IMR-90 (cell line): Measurements from ENCODE around the gene HPSE2. TPM values are rescaled to one million over a fixed set of nuclear protein-coding genes. Genes with fewer than 3 reads are reported as not detected.

Experiments
- ATAC-seq: fragments of 200-7000 bp; cut with Tn5 transposase; 2 replicates; pipeline ENCODE4 v1.9.1; 2020; ENCODE audit warnings: low read depth, mild to moderate bottlenecking, moderate library complexity
- BruUV-seq: library from RNA; stranded (reverse); fragments of 400-500 nt; replicated peaks from 2 replicates; lab custom pipeline; 2021; lab: Mats Ljungman, UMichigan
- CTCF ChIA-PET: fragments of 300-600 bp; formaldehyde crosslinking; extraction: SDS; loops from one replicate; lab custom pipeline; 2021; ENCODE audit warnings: antibody characterized with exemption; lab: Yijun Ruan, JAX
- POLR2A ChIA-PET: fragments of 300-600 bp; sonication (Branson Sonifier 250); formaldehyde crosslinking; loops from one replicate; lab custom pipeline; 2022; ENCODE audit warnings: antibody characterized with exemption; ENCODE audit not compliant: unreplicated experiment; lab: Charles Lee
- DNase-seq: peaks from one replicate; pipeline ENCODE4 v3.0.0; 2013
- H2AFZ ChIP-seq: replicated peaks from 2 replicates; pipeline ENCODE3; 2013; ENCODE audit warnings: low read length, mild to moderate bottlenecking; ENCODE audit not compliant: poor library complexity
- H2AK5ac ChIP-seq: 2 replicates; pipeline ENCODE4 v1.6.1; 2013; ENCODE audit warnings: low read depth, low read length, inconsistent platforms
- H2AK9ac ChIP-seq: replicated peaks from 2 replicates; pipeline ENCODE3; 2013; ENCODE audit warnings: mild to moderate bottlenecking, low read depth, low read length, moderate library complexity; ENCODE audit not compliant: poor library complexity
- H2BK120ac ChIP-seq: 2 replicates; pipeline ENCODE4 v1.6.1; 2013; ENCODE audit warnings: low read depth, low read length, inconsistent platforms
- H2BK15ac ChIP-seq: 3 replicates; pipeline ENCODE4 v1.6.1; 2013; ENCODE audit warnings: low read depth, low read length, inconsistent platforms
- H2BK20ac ChIP-seq: 2 replicates; pipeline ENCODE4 v1.6.1; 2013; ENCODE audit warnings: low read depth, mild to moderate bottlenecking, inconsistent platforms, low read length, moderate library complexity
- H2BK5ac ChIP-seq: 2 replicates; pipeline ENCODE4 v1.6.1; 2013; ENCODE audit warnings: mild to moderate bottlenecking, low read depth, low read length, inconsistent platforms; ENCODE audit not compliant: poor library complexity, severe bottlenecking
- H3K14ac ChIP-seq: replicated peaks from 2 replicates; pipeline ENCODE4 v1.6.1; 2013; ENCODE audit warnings: low read depth, low read length, inconsistent platforms
- H3K18ac ChIP-seq: 2 replicates; pipeline ENCODE4 v1.6.1; 2013; ENCODE audit warnings: low read depth, low read length, control low read depth
- H3K23ac ChIP-seq: 2 replicates; pipeline ENCODE4 v1.6.1; 2013; ENCODE audit warnings: low read depth, low read length, inconsistent platforms
- H3K27ac ChIP-seq: 2 replicates; pipeline ENCODE4 v1.5.1; 2013; ENCODE audit warnings: mild to moderate bottlenecking, control low read depth, low read length; ENCODE audit not compliant: insufficient read depth
- H3K27me3 ChIP-seq: 2 replicates; pipeline ENCODE4 v1.6.1; 2013; ENCODE audit warnings: low read length; ENCODE audit not compliant: control insufficient read depth, insufficient read depth
- H3K36me3 ChIP-seq: 2 replicates; pipeline ENCODE4 v1.6.1; 2013; ENCODE audit warnings: low read length, mixed read lengths; ENCODE audit not compliant: control insufficient read depth, insufficient read depth
- H3K4ac ChIP-seq: 2 replicates; pipeline ENCODE4 v1.6.1; 2013; ENCODE audit warnings: low read depth, low read length, inconsistent platforms
- H3K4me1 ChIP-seq: 2 replicates; pipeline ENCODE4 v1.6.1; 2013; ENCODE audit warnings: low read length, mixed read lengths; ENCODE audit not compliant: control insufficient read depth, insufficient read depth
- H3K4me2 ChIP-seq: 2 replicates; pipeline ENCODE4 v1.6.1; 2013; ENCODE audit warnings: low read depth, mild to moderate bottlenecking, control low read depth, low read length, moderate library complexity
- H3K4me3 ChIP-seq: 2 replicates; pipeline ENCODE4 v1.5.1; 2013; ENCODE audit warnings: low read depth, mild to moderate bottlenecking, control low read depth, low read length, moderate library complexity; ENCODE audit not compliant: insufficient read depth
- H3K56ac ChIP-seq: 2 replicates; pipeline ENCODE4 v1.6.1; 2013; ENCODE audit warnings: low read length, inconsistent platforms; ENCODE audit not compliant: insufficient read depth; ENCODE audit errors: extremely low read depth
- H3K79me1 ChIP-seq, 2 experiments: 2 replicates each; pipeline ENCODE4 v1.6.1; 2013; ENCODE audit warnings: low read length in 2 of 2, inconsistent platforms in 1 of 2, low read depth in 1 of 2
- H3K9ac ChIP-seq: 2 replicates; pipeline ENCODE4 v1.6.1; 2013; ENCODE audit warnings: low read depth, low read length, control low read depth
- H3K9me1 ChIP-seq: 2 replicates; pipeline ENCODE4 v1.6.1; 2013; ENCODE audit warnings: low read length, inconsistent platforms; ENCODE audit not compliant: insufficient read depth
- H3K9me3 ChIP-seq: 2 replicates; pipeline ENCODE4 v1.6.1; 2013; ENCODE audit warnings: low read length; ENCODE audit not compliant: control insufficient read depth, insufficient read depth
- H4K20me1 ChIP-seq: 2 replicates; pipeline ENCODE4 v1.6.1; 2013; ENCODE audit warnings: low read length, inconsistent platforms; ENCODE audit not compliant: insufficient read depth
- H4K5ac ChIP-seq: 2 replicates; pipeline ENCODE4 v1.6.1; 2013; ENCODE audit warnings: mild to moderate bottlenecking, low read depth, low read length, control low read depth
- H4K8ac ChIP-seq, 2 experiments: 2 replicates each; pipeline ENCODE4 v1.6.1; 2013; ENCODE audit warnings: low read depth in 2 of 2, low read length in 2 of 2, control low read depth in 1 of 2, inconsistent platforms in 1 of 2
- H4K91ac ChIP-seq: 2 replicates; pipeline ENCODE4 v1.6.1; 2013; ENCODE audit warnings: low read depth, low read length, inconsistent platforms; ENCODE audit not compliant: insufficient read depth
- CEBPB ChIP-seq: IDR thresholded peaks from 2 replicates; pipeline ENCODE4 v1.6.1; 2012; ENCODE audit warnings: low read depth, low read length, improper control_type of control experiment
- CHD1 ChIP-seq: IDR thresholded peaks from 2 replicates; pipeline ENCODE4 v1.6.1; 2012; ENCODE audit warnings: low read depth, low read length, improper control_type of control experiment
- ELK1 ChIP-seq: fragments of 150-350 bp; IDR thresholded peaks from 2 replicates; pipeline ENCODE4 v1.6.1; 2016; ENCODE audit warnings: low read depth, mild to moderate bottlenecking, low read length, moderate library complexity, borderline replicate concordance
- MAZ ChIP-seq: IDR thresholded peaks from 2 replicates; pipeline ENCODE4 v1.6.1; 2012; ENCODE audit warnings: low read depth, mild to moderate bottlenecking, low read length, improper control_type of control experiment, moderate library complexity, borderline replicate concordance
- MXI1 ChIP-seq: IDR thresholded peaks from 2 replicates; pipeline ENCODE4 v1.6.1; 2012; ENCODE audit warnings: low read depth, mild to moderate bottlenecking, low read length, moderate library complexity, borderline replicate concordance
- NFE2L2 ChIP-seq: fragments of 150-350 bp; IDR thresholded peaks from 2 replicates; pipeline ENCODE4 v1.6.1; 2016; ENCODE audit warnings: low read depth, mild to moderate bottlenecking, low read length
- POLR2A ChIP-seq: IDR thresholded peaks from 2 replicates; pipeline ENCODE4 v1.6.1; 2012; ENCODE audit warnings: mild to moderate bottlenecking, low read depth, low read length
- RAD21 ChIP-seq: IDR thresholded peaks from 2 replicates; pipeline ENCODE4 v1.6.1; 2012; ENCODE audit warnings: low read length, improper control_type of control experiment
- RCOR1 ChIP-seq: IDR thresholded peaks from 2 replicates; pipeline ENCODE4 v1.6.1; 2012; ENCODE audit warnings: mild to moderate bottlenecking, low read length, improper control_type of control experiment; ENCODE audit not compliant: insufficient replicate concordance
- RFX5 ChIP-seq: IDR thresholded peaks from 2 replicates; pipeline ENCODE4 v1.8.0; 2012; ENCODE audit warnings: low read depth, mild to moderate bottlenecking, low read length, moderate library complexity
- SMC3 ChIP-seq: fragments of 150-350 bp; IDR thresholded peaks from 2 replicates; pipeline ENCODE4 v1.6.1; 2016; ENCODE audit warnings: low read depth, mild to moderate bottlenecking, antibody characterized with exemption, low read length, moderate library complexity
- USF2 ChIP-seq: fragments of 150-350 bp; IDR thresholded peaks from 2 replicates; pipeline ENCODE4 v1.6.1; 2017; ENCODE audit warnings: mild to moderate bottlenecking, antibody characterized with exemption, low read length, low read depth
- WGBS, 2 experiments: methylation state at CpG; one replicate each; pipeline versions ENCODE4 v1.1.5 to v1.1.7; 2013; ENCODE audit warnings: missing lambda C conversion rate in 2 of 2; ENCODE audit not compliant: insufficient read length in 1 of 2; ENCODE audit errors: extremely low coverage in 2 of 2; 5-methylcytosine and 5-hydroxymethylcytosine counted together
- dilution Hi-C: fragments of 300-500 bp; cut with HindIII; formaldehyde crosslinking; loops from one replicate; pipeline ENCODE4 v1.14.3; 2018; ENCODE audit warnings: low sequenced_read_pairs; ENCODE audit not compliant: unreplicated experiment
- in situ Hi-C: fragments of 300-500 bp; cut with MboI; formaldehyde crosslinking; loops from 3 replicates; pipeline ENCODE4 v1.14.3; 2019; ENCODE audit warnings: low sequenced_read_pairs, inconsistent platforms, mixed read lengths
- intact Hi-C: fragments of 100-400 bp; cut with micrococcal nuclease; formaldehyde crosslinking; loops from 2 replicates; pipeline ENCODE4 v1.10.0; 2022
- polyA plus RNA-seq, 3 experiments: library from polyadenylated mRNA; depleted of rRNA; stranded (reverse); fragments of >200 nt; gene quantifications; 2 replicates each; pipeline ENCODE4 v1.2.3, GENCODE V29; 2012; ENCODE audit warnings: low replicate concordance in 1 of 3
- total RNA-seq: library from RNA; depleted of rRNA; stranded (reverse); fragments of >200 nt; gene quantifications from 2 replicates; pipeline ENCODE4 v1.2.3, GENCODE V29; 2012

HPSE2 gene
- total and polyA plus RNA-seq, 2 of the 4 experiments (the other 2 are of a cell fraction), result not detected

DNA sequence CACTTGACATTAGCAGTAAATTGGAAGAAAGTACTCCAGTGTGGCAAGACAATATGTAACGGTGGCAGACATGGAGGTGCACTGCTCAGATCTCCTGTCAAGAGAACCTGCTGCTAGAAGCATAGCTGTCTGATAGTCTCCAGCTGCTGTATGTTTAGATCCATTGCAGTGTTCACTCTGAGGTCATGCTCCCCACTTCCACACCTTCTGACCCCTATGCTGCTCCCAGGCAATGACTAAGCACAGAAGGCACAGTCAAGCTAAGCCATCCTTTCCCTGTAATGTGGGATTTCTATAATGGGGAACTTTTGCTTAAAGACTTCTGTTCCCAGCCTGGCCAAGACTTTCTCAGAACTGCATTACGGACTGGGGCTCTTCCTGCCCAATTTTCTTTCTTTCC, 315.8 kb downstream of the HPSE2 start:
- POLR2A ChIA-PET, result no interaction called here
- peak overlapping the region; percentile 52 for H4K5ac ChIP-seq
- peak overlapping the region; percentile 79 for H3K4ac ChIP-seq
- H2BK5ac ChIP-seq, result peak overlapping the region; percentile 40
- H2AFZ ChIP-seq, result peak overlapping the region; percentile 48
- H3K27ac ChIP-seq, result peak overlapping the region; percentile 78
- peak overlapping the region; percentile 22; the same call in 1 of the 2 replicates for H3K14ac ChIP-seq
- peak overlapping the region; percentile 82; the same call in 2 of the 3 replicates for H2BK15ac ChIP-seq
- H3K9me1 ChIP-seq, result peaks cover 6% of the 10 kb centered on the region; the same call in 1 of the 2 replicates
- H2AK9ac ChIP-seq, result no peak overlapping the region
- no peak for TF ChIP-seq NFE2L2
- no peak for TF ChIP-seq RAD21
- no peak for TF ChIP-seq RCOR1
- no peak for TF ChIP-seq CEBPB
- no peak for TF ChIP-seq MXI1
- no peak for TF ChIP-seq USF2
- no peak for TF ChIP-seq CHD1
- TF ChIP-seq RFX5, result no peak
- no peak for TF ChIP-seq SMC3
- no peak for TF ChIP-seq MAZ
- TF ChIP-seq ELK1, result no peak
- no peak for TF ChIP-seq POLR2A
- H4K20me1 ChIP-seq, result no peaks in the 10 kb centered on the region
- peaks cover 9% of the 10 kb centered on the region for H3K4me1 ChIP-seq
- H4K91ac ChIP-seq, result peak overlapping the region; percentile 44
- H3K18ac ChIP-seq, result peak overlapping the region; percentile 86
- in situ Hi-C loops, result no loop called here
- H3K36me3 ChIP-seq, result no peaks in the 10 kb centered on the region
- intact Hi-C loops, result no loop called here
- WGBS, 2 experiments, result 80% methylated on average over 1 of the region's 2 CpGs; no CpG with 5 or more reads in 1 of the 2 experiments
- DNase-seq (peak; percentile 68), ATAC-seq (peak; percentile 78)
- no peak overlapping the region for H3K56ac ChIP-seq
- H3K9me3 ChIP-seq, result no peaks in the 10 kb centered on the region
- H3K4me3 ChIP-seq, result no peak overlapping the region
- H3K23ac ChIP-seq, result peak overlapping the region; percentile 71
- H2BK20ac ChIP-seq, result peak overlapping the region; percentile 89
- no TSS peak for BruUV-seq
- peak overlapping the region; percentile 54 for H3K4me2 ChIP-seq
- peak overlapping the region in 1 of 2 experiments; percentile 74; a peak in 2 of 4 replicates for H4K8ac ChIP-seq
- dilution Hi-C loops, result no loop called here
- H2BK120ac ChIP-seq, result peak overlapping the region; percentile 87
- H3K79me1 ChIP-seq, result no peaks in the 10 kb centered on the region
- H2AK5ac ChIP-seq, result peak overlapping the region; percentile 2; the same call in 1 of the 2 replicates
- H3K9ac ChIP-seq, result no peak overlapping the region
- CTCF ChIA-PET, result interaction anchor here (0.6 kb wide), 1 partner anchor 611 kb away, joined by 4 read pairs; no protein-coding TSS in a partner anchor
- H3K27me3 ChIP-seq, result no peaks in the 10 kb centered on the region
